HFFc6 (cell line): ENCODE data around the gene DOCK6. TPM values are rescaled to one million over a fixed set of nuclear protein-coding genes. Genes with fewer than 3 reads are reported as not detected.

Experiments
- DNase-seq: peaks from one replicate; pipeline ENCODE4 v3.0.0-alpha.2; 2018
- H3K27ac Mint-ChIP-seq: 2 replicates; pipeline ENCODE4 v1.8.0; 2020; ENCODE audit warnings: mild to moderate bottlenecking, mixed read lengths
- H3K27me3 Mint-ChIP-seq: 2 replicates; pipeline ENCODE4 v1.8.0; 2021; ENCODE audit warnings: mild to moderate bottlenecking, moderate library complexity, mixed read lengths; ENCODE audit not compliant: insufficient read depth
- H3K36me3 Mint-ChIP-seq: 2 replicates; pipeline ENCODE4 v1.8.0; 2021; ENCODE audit warnings: low read depth, mixed read lengths
- H3K4me1 Mint-ChIP-seq: 2 replicates; pipeline ENCODE4 v1.8.0; 2020; ENCODE audit warnings: low read depth, mixed read lengths
- H3K4me3 Mint-ChIP-seq: 2 replicates; pipeline ENCODE4 v1.8.0; 2020; ENCODE audit warnings: mild to moderate bottlenecking, moderate library complexity, mixed read lengths
- H3K9me3 Mint-ChIP-seq: 2 replicates; pipeline ENCODE4 v1.8.0; 2020; ENCODE audit warnings: mild to moderate bottlenecking, mixed read lengths
- CTCF ChIP-seq: fragments of 200-600 bp; sonication (generic); IDR thresholded peaks from 2 replicates; pipeline ENCODE4 v1.5.0; 2021; ENCODE audit warnings: antibody characterized with exemption, mild to moderate bottlenecking
- total RNA-seq, 6 experiments: library from RNA; stranded (reverse); fragmentation: NEBNext Ultra II Directional; extraction: Animal tissue kit (Norgen Biotek cat#: 25700); gene quantifications; 2 replicates in 1 of 6; 3 replicates in 5 of 6; pipeline ENCODE4 v1.2.3, GENCODE V29; 2021

DOCK6 gene
- total RNA-seq, 6 experiments from 2014 or later, result 20.7 to 32.2 (median 22.9) TPM

- Mint-ChIP-seq H3K27me3 (peaks cover 8% of the 10 kb centered on the region), H3K27ac (no peak overlapping the region), H3K4me3 (no peak overlapping the region), H3K9me3 (no peaks in the 10 kb centered on the region), H3K36me3 (no peaks in the 10 kb centered on the region), H3K4me1 (peaks cover 6% of the 10 kb centered on the region)
- no peak for TF ChIP-seq CTCF
- DNase-seq, result no peak
Measured at GRCh38 chr19:11281356-11282049, 19.2 kb upstream of the DOCK6 start.

DNA sequence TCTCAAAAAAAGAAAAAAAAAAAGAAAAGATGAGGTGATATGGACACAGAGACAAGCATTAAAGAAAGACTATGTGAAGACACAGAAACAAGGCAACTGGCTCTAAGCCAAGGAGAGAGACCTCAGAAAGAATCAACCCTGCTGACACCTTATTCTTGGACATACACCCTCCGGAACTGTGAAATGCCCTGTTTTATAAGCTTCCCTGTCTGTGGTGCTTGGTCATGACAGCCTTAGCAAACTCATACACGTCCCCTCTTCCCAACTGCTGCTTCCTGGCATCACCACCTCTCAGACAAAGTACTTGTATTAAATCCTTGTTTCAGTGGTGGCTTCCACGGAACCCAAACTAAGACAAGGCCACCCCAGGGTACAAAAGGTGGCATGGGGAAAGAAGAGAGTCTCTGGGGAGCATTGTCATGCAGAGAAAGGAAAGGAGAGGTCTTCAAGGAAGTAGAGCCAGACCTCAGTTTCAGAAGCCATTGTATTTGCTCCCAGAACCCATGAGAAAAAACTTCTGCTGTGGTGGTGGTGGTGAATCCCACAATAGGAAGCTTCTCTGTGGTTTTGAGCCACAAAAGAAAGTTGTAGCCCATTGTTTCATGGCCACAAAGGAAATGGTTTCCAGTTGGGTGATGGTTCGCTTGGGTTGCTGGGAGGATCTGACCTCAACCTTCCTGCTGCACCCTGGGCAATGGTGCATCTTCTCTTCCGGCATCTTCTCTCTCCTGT, 17.3 kb upstream of the DOCK6 start:
- no peaks in the 10 kb centered on the region for H3K9me3 Mint-ChIP-seq
- no peak for DNase-seq
- no peaks in the 10 kb centered on the region for H3K36me3 Mint-ChIP-seq
- no peak for TF ChIP-seq CTCF
- no peak overlapping the region for H3K27ac Mint-ChIP-seq
- H3K27me3 Mint-ChIP-seq, result peaks cover 11% of the 10 kb centered on the region
- peaks cover 5% of the 10 kb centered on the region; the same call in 1 of the 2 replicates for H3K4me1 Mint-ChIP-seq
- H3K4me3 Mint-ChIP-seq, result no peak overlapping the region

DNA sequence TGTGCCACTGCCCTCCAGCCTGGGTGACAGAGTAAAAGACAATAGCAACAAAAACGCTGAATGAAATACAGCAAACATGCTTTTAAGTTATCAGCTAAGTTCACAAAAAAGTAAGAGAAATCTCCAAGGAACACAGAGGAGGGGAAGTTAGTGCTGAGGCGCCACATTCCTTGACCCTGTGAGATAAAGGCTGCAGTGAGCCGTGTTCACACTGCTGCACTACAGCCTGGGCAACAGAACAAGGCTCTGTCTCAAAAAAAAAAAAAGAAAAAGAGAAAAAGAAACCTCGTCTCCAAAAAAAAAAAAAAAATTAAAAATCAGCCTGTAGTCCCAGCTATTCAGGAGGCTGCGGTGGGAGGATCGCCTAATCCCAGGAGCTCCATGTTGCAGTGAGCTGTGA, 16.3 kb upstream of the DOCK6 start:
- no peak overlapping the region for H3K4me3 Mint-ChIP-seq
- TF ChIP-seq CTCF, result no peak
- no peak for DNase-seq
- peaks cover 5% of the 10 kb centered on the region; the same call in 1 of the 2 replicates for H3K4me1 Mint-ChIP-seq
- no peaks in the 10 kb centered on the region for H3K9me3 Mint-ChIP-seq
- H3K27ac Mint-ChIP-seq, result no peak overlapping the region
- peaks cover 11% of the 10 kb centered on the region for H3K27me3 Mint-ChIP-seq
- no peaks in the 10 kb centered on the region for H3K36me3 Mint-ChIP-seq

GRCh38 chr19:11274533-11275086, 12.3 kb upstream of the DOCK6 start:
- Mint-ChIP-seq H3K27ac (no peak overlapping the region), H3K9me3 (no peaks in the 10 kb centered on the region), H3K4me1 (peaks cover under 1% of the 10 kb centered on the region), H3K27me3 (peaks cover 11% of the 10 kb centered on the region), H3K36me3 (no peaks in the 10 kb centered on the region), H3K4me3 (no peak overlapping the region)
- TF ChIP-seq CTCF, result no peak
- no peak for DNase-seq

DNA sequence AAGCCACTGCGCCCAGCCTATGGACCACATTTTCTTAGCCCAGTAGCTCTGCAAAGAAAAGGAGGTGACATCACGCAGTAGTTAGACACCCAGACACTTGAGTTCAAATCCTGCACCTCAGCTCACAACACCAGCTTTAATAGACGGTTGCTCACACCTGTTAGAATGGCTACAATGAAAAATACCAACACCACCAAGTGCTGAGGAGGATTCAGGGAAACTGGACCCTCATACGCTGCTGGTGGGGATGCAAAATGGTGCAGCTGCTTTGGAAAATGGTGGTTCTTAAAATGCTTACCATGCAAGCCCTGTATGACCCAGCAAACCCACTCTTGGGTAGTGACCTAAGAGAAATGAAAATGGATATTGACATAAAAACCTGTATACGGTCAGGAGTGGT, 11.7 kb upstream of the DOCK6 start:
- no peaks in the 10 kb centered on the region for H3K9me3 Mint-ChIP-seq
- H3K4me1 Mint-ChIP-seq, result peaks cover 7% of the 10 kb centered on the region
- peaks cover 11% of the 10 kb centered on the region for H3K27me3 Mint-ChIP-seq
- no peak for DNase-seq
- no peak overlapping the region for H3K4me3 Mint-ChIP-seq
- no peak overlapping the region for H3K27ac Mint-ChIP-seq
- no peaks in the 10 kb centered on the region for H3K36me3 Mint-ChIP-seq
- no peak for TF ChIP-seq CTCF
